ENCODE results near the gene TEP1.
"Not testable (repeated sequence)": the region's sequence is repeated elsewhere in the genome, so short reads cannot be mapped to it uniquely, and the experiment has no call there.

Gene TEP1

GRCh38 chr14:20343862-20344220 lies 69.5 kb downstream of the TEP1 start:
- CTCF ChIA-PET = interaction anchor here (0.7 to 2.7 kb wide), 2 partner anchors 16 to 39 kb away, joined by 3 to 15 read pairs; no protein-coding TSS in a partner anchor
- peak overlapping the region; percentile 98 for H3K27ac ChIP-seq
- no peak for TF ChIP-seq CTCF (conservative IDR thresholded peaks at IDR 0.05; ENCODE audit: low read depth)
- no peak for DNase-seq (ENCODE audit: low spot score)
- POLR2A ChIA-PET (ENCODE audit: low non-redundant PET) = interaction anchor here (0.8 to 1.7 kb wide), 4 partner anchors 12 to 118 kb away, joined by 3 to 8 read pairs (median 6); partner anchors contain the start of genes APEX1, OSGEP and PIP4P1

GRCh38 chr14:20343092-20343861 lies 70.0 kb downstream of the TEP1 start, which contains the start of gene PARP2:
TSS of gene PARP2 (plus strand) at chr14:20343635. CDS start at chr14:20343642, 7 bp downstream.
- CTCF ChIA-PET = interaction anchor here (0.6 to 2.7 kb wide), 6 partner anchors 11 to 889 kb away, joined by 3 to 15 read pairs (median 6); partner anchors contain the start of gene CCNB1IP1
- DNase-seq (ENCODE audit: low spot score) = peak; percentile 96
- POLR2A ChIA-PET (ENCODE audit: low non-redundant PET) = interaction anchor here (0.5 to 1.7 kb wide), 9 partner anchors 11 to 700 kb away, joined by 3 to 11 read pairs (median 5); partner anchors contain the start of genes APEX1, NDRG2, OSGEP and PIP4P1
- peak within 1 kb of the TSS; percentile 98 for H3K27ac ChIP-seq
- TF ChIP-seq CTCF (conservative IDR thresholded peaks at IDR 0.05; ENCODE audit: low read depth) = no peak

GRCh38 chr14:20341646-20342045 lies 71.7 kb downstream of the TEP1 start:
- ChIA-PET CTCF (interaction anchor here (0.6 to 2.7 kb wide), 4 partner anchors 14 to 97 kb away, joined by 3 to 15 read pairs (median 4); no protein-coding TSS in a partner anchor), POLR2A (ENCODE audit: low non-redundant PET) (no interaction called here)
- peak overlapping the region; percentile 98 for H3K27ac ChIP-seq
- no peak for DNase-seq (ENCODE audit: low spot score)
- no peak for TF ChIP-seq CTCF (conservative IDR thresholded peaks at IDR 0.05; ENCODE audit: low read depth)

- POLR2A ChIA-PET (ENCODE audit: low non-redundant PET) = interaction anchor here (0.6 kb wide), 1 partner anchor 64 kb away, joined by 3 read pairs; no protein-coding TSS in a partner anchor
- CTCF ChIA-PET = interaction anchor here (2.7 kb wide), 1 partner anchor 13 kb away, joined by 15 read pairs; no protein-coding TSS in a partner anchor
- H3K27ac ChIP-seq; DNase-seq (ENCODE audit: low spot score): not testable (repeated sequence)
Measured at GRCh38 chr14:20341032-20341431, 72.3 kb downstream of the TEP1 start.

DNA sequence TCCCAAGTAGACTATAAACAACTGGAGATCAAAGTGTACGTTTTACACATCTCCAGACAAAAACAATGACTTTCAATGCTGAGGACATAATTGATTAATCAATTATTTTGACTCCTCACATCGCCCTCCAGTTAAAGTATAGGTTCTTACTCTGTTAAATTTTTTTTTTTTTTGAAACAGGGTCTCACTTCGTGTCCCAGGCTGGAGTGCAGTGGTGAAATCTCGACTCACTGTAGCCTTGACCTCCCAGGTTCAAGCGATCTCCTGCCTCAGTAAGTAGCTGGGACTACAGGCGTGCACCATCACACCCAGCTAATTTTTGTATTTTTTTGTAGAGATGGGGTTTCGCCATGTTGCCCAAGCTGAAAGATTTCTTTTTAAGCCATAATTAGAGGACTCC lies 79.3 kb downstream of the TEP1 start:
- ChIA-PET CTCF (interaction anchor here (0.6 kb wide), 1 partner anchor 41 kb away, joined by 3 read pairs; no protein-coding TSS in a partner anchor), POLR2A (ENCODE audit: low non-redundant PET) (no interaction called here)
- TF ChIP-seq CTCF (conservative IDR thresholded peaks at IDR 0.05; ENCODE audit: low read depth) = no peak
- no peak overlapping the region for H3K27ac ChIP-seq
- no peak for DNase-seq (ENCODE audit: low spot score)

GRCh38 chr14:20333494-20333841 lies 79.8 kb downstream of the TEP1 start:
- ChIA-PET POLR2A (ENCODE audit: low non-redundant PET) (no interaction called here), CTCF (interaction anchor here (0.6 kb wide), 1 partner anchor 41 kb away, joined by 3 read pairs; no protein-coding TSS in a partner anchor)
- DNase-seq (ENCODE audit: low spot score) = no peak
- H3K27ac ChIP-seq = no peak overlapping the region
- TF ChIP-seq CTCF (conservative IDR thresholded peaks at IDR 0.05; ENCODE audit: low read depth) = no peak
